ENCODE measurements around the gene GSTO1.

GSTO1 gene

GRCh38 chr10:104276192-104276591 is 21.5 kb downstream of the GSTO1 start:
- Histone ChIP-seq H3K27ac (ENCODE audit: low read length) (no peak overlapping the region), H3F3A (ENCODE audit: insufficient read depth, low read length) (no peaks in the 10 kb centered on the region), H3K9ac (ENCODE audit: low read length) (no peak overlapping the region), H3K9me3 (replicated peaks; ENCODE audit: insufficient read depth, low read length) (no peaks in the 10 kb centered on the region), H4K20me1 (ENCODE audit: insufficient read depth, low read length) (no peaks in the 10 kb centered on the region), H3K79me2 (ENCODE audit: low read length) (no peaks in the 10 kb centered on the region), H3K4me3 (ENCODE audit: low read length) (no peak overlapping the region), H3K27me3 (replicated peaks; ENCODE audit: insufficient read depth, low read length) (0 out of 2 replicates have a peak, but pooled peaks cover 4% of the 10 kb centered on the region), H3K36me3 (replicated peaks; ENCODE audit: insufficient read depth, low read length) (no peaks in the 10 kb centered on the region), H3K4me1 (ENCODE audit: low read length) (no peaks in the 10 kb centered on the region), H2AFZ (ENCODE audit: low read length) (no peak overlapping the region), H3K9me2 (replicated peaks; ENCODE audit: insufficient read depth, low read length) (no peaks in the 10 kb centered on the region), H3K4me2 (ENCODE audit: low read depth, low read length) (no peak overlapping the region)
- TF ChIP-seq CTCF (IDR thresholded peaks at IDR 0.05; ENCODE audit: low read length) (no peak), EZH2 (optimal IDR thresholded peaks at IDR 0.05; ENCODE audit: low read depth, low read length) (no peak), EZH2phosphoT487 (IDR thresholded peaks at IDR 0.05; ENCODE audit: low read length) (no peak)
- DNase-seq, result no peak

DNA sequence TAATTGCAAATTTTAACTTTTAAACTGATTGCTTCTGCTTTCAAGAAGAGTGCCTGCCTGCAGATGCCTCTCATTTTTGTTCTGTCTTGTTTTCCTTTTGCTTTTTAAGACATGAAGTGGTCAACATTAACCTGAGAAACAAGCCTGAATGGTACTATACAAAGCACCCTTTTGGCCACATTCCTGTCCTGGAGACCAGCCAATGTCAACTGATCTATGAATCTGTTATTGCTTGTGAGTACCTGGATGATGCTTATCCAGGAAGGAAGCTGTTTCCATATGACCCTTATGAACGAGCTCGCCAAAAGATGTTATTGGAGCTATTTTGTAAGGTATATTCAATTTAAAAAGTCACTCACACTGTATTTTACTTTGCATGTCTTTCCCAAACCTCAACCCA is 23.1 kb downstream of the GSTO1 start:
- Histone ChIP-seq H3K4me3 (ENCODE audit: low read length) (no peak overlapping the region), H3K27ac (ENCODE audit: low read length) (no peak overlapping the region), H2AFZ (ENCODE audit: low read length) (no peak overlapping the region), H3K79me2 (ENCODE audit: low read length) (no peaks in the 10 kb centered on the region), H3K9me3 (replicated peaks; ENCODE audit: insufficient read depth, low read length) (no peaks in the 10 kb centered on the region), H3K4me2 (ENCODE audit: low read depth, low read length) (no peak overlapping the region), H3K9me2 (replicated peaks; ENCODE audit: insufficient read depth, low read length) (no peaks in the 10 kb centered on the region), H3F3A (ENCODE audit: insufficient read depth, low read length) (no peaks in the 10 kb centered on the region), H4K20me1 (ENCODE audit: insufficient read depth, low read length) (no peaks in the 10 kb centered on the region), H3K27me3 (replicated peaks; ENCODE audit: insufficient read depth, low read length) (0 out of 2 replicates have a peak, but pooled peaks cover 4% of the 10 kb centered on the region), H3K36me3 (replicated peaks; ENCODE audit: insufficient read depth, low read length) (no peaks in the 10 kb centered on the region), H3K4me1 (ENCODE audit: low read length) (no peaks in the 10 kb centered on the region), H3K9ac (ENCODE audit: low read length) (no peak overlapping the region)
- TF ChIP-seq CTCF (IDR thresholded peaks at IDR 0.05; ENCODE audit: low read length), result no peak
- TF ChIP-seq EZH2 (optimal IDR thresholded peaks at IDR 0.05; ENCODE audit: low read depth, low read length), result no peak
- TF ChIP-seq EZH2phosphoT487 (IDR thresholded peaks at IDR 0.05; ENCODE audit: low read length), result no peak
- no peak for DNase-seq

GRCh38 chr10:104279550-104280259 is 25.0 kb downstream of the GSTO1 start:
- H3K9me3 ChIP-seq (replicated peaks; ENCODE audit: insufficient read depth, low read length), result no peaks in the 10 kb centered on the region
- H3K4me3 ChIP-seq (ENCODE audit: low read length), result no peak overlapping the region
- H3K4me2 ChIP-seq (ENCODE audit: low read depth, low read length), result no peak overlapping the region
- no peak overlapping the region for H2AFZ ChIP-seq (ENCODE audit: low read length)
- no peaks in the 10 kb centered on the region for H3F3A ChIP-seq (ENCODE audit: insufficient read depth, low read length)
- H3K9ac ChIP-seq (ENCODE audit: low read length), result no peak overlapping the region
- H3K4me1 ChIP-seq (ENCODE audit: low read length), result no peaks in the 10 kb centered on the region
- TF ChIP-seq CTCF (IDR thresholded peaks at IDR 0.05; ENCODE audit: low read length), result no peak
- no peak for TF ChIP-seq EZH2 (optimal IDR thresholded peaks at IDR 0.05; ENCODE audit: low read depth, low read length)
- TF ChIP-seq EZH2phosphoT487 (IDR thresholded peaks at IDR 0.05; ENCODE audit: low read length), result no peak
- no peak overlapping the region for H3K27ac ChIP-seq (ENCODE audit: low read length)
- no peaks in the 10 kb centered on the region for H3K79me2 ChIP-seq (ENCODE audit: low read length)
- DNase-seq, result no peak
- H4K20me1 ChIP-seq (ENCODE audit: insufficient read depth, low read length), result no peaks in the 10 kb centered on the region
- H3K36me3 ChIP-seq (replicated peaks; ENCODE audit: insufficient read depth, low read length), result no peaks in the 10 kb centered on the region
- no peaks in the 10 kb centered on the region for H3K9me2 ChIP-seq (replicated peaks; ENCODE audit: insufficient read depth, low read length)
- 0 out of 2 replicates have a peak, but pooled peaks cover 4% of the 10 kb centered on the region for H3K27me3 ChIP-seq (replicated peaks; ENCODE audit: insufficient read depth, low read length)
